HG03064 (cell line): ENCODE results near the gene FHIT.
"Not testable (repeated sequence)": the region's sequence is repeated elsewhere in the genome, so short reads cannot be mapped to it uniquely, and the experiment has no call there.

Experiments
- ATAC-seq: cut with Tn5 transposase; IDR thresholded peaks from one replicate; pipeline ENCODE4 v1.9.1; 2021; ENCODE audit warnings: low read depth; ENCODE audit not compliant: unreplicated experiment

Gene FHIT

GRCh38 chr3:60952055-60952454, 299.2 kb downstream of the FHIT start:
- no peak for ATAC-seq

- no peak for ATAC-seq
These were observed 302.1 kb downstream of the FHIT start for GRCh38 chr3:60949146-60949545.

DNA sequence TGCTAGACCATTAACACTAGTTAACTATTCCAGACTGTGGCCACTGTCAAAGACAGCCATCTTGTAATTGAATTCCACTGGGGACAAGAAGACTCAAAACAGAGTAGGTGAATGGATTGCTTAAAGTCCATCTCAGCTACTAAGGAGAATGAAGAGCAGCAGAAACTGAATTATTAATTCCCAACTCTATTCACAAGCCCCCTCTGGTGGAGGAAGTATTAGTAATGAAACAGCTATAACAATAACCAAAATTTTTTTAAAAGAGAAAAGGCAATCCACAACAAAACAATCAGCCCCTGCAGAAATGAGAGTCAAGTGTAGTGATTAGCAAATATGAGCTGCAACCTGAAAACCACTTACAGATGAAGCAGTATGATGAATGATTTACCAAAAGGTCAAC, 302.8 kb downstream of the FHIT start:
- no peak for ATAC-seq

- ATAC-seq: no peak
These were observed 315.5 kb downstream of the FHIT start for GRCh38 chr3:60935709-60936108.

DNA sequence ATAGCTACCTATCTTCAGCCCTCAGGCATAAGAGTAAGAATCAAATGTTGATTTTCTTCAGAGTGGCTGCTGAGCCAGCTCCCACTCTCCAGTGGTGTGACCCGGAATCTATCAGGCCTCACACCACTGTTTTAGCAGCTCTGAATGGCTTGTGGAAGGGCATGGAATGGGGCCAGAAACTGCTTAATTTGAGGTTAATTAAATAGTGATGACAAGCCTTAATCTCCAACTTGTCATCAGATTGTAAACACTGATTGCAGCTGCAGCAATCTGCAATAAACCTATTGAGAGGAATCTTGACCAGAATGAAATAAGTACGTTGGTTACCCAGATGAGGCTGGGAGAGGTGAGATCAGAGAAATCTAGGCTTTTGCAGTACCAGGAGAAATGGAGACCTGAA, 317.4 kb downstream of the FHIT start:
- ATAC-seq: no peak

DNA sequence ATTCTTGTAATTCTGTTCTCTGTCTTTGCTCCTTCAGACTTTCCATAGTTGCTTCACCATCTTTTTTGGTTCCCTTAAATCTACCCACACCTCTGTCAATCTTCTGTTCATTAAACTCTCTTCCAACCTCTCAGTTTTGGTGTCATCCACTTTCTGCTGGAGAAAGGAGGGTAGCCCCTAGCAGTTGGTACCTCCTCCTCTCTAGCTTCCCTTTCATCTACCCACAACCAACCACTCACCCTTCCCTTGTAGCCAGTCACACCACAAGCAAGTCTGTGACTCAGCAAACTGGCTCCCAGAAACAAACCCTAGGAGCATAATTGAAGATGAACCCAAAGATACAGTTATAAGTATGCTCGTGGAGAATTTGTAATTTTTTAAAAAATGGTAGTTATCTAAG, 318.6 kb downstream of the FHIT start:
- no peak for ATAC-seq

DNA sequence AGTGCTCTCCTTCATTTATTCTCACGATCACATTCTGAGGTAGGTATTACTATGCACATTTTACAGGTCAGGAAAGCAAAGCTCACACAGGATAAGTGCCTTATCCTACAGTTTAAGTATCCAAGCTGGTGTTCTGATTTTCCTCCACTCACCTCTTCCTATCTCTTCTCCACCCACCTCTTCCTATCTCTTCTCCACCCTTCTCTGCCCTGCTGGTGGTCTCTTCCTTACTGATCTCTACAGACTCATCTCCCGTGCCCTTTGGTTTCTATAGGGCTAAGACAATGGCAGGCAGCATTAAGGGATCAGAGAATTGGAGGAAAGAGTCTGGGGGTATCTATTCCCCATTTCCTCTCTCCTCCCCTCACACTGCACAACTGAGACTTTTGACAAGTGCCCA, 319.1 kb downstream of the FHIT start:
- ATAC-seq: no peak

- no peak for ATAC-seq
These were observed 319.8 kb downstream of the FHIT start for GRCh38 chr3:60931452-60931851.

GRCh38 chr3:60920519-60920918, 330.7 kb downstream of the FHIT start:
- ATAC-seq: no peak

DNA sequence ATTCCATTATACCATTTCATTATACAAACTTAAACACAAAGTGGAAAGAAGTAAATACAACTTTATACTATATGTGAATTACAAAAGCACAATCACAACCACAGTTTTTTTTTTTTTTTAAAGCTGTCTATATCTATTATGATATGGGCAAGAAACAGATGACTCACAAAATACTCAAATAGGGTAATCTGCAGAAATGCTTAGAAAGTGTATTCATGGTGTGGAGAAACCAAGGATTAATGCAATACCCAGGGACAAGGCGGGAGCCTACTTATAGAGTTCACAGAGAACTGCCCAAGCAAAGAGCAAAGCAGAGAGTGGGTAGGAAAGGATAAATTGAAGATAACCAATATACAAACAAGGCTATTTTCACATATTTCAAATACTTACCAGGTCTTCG, 332.0 kb downstream of the FHIT start:
- ATAC-seq: no peak

GRCh38 chr3:60917141-60917540, 334.1 kb downstream of the FHIT start:
- no peak for ATAC-seq

DNA sequence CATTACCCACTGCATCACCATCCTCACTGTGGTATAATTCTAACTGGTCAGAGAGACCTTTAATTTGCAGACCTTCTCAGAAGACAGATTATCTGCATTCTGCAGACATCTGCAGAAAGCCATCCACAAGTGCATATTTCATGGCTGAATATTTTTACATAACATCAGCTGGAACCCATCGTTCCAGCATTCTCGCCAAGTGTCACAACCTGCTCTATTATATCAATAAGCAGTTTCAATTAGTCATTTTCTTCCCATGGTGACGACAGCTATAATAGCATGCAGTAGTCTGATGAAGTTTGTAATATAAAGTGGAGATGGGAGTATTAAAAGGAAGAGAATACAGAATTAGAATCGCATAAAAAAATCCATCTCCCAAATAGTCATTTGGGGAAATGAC, 334.7 kb downstream of the FHIT start:
- no peak for ATAC-seq

DNA sequence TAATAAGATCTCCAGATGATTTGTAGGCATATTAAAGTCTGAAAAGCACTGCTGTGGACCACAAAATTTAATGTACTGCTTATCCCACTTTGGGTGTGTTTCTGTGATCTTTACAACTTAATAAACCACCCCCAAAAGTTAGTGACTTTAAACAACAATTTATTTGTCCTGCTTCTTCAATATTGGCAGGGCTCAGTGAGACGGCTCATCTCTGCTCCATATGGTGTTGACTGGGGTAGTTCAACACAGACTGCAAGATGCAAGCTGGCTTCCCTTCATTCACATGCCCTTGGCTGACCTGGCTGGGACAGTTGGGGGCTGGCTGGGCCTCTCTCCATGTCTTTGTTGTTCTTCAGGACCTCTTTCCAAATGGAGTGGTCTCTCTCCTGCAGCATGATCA, 337.8 kb downstream of the FHIT start:
- no peak for ATAC-seq

GRCh38 chr3:60912876-60913275, 338.4 kb downstream of the FHIT start:
- ATAC-seq: no peak

DNA sequence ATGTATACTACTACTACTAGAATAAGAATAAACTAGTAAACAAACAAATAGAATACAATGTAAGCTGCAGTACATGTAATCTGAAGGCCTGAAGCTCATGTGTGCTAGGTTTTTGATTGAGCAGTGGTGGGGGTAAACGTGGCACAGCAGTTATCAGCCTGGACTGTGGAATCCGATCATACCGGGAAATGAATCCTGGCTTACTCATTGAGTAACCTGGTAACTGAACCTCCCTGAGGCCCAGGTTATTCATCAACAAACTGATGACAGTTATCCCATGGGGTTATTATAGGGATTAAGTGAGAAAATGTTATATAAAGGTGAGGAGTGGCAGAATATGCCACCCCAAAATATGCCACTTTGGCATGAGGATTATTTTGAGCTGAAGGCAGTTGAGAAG, 339.1 kb downstream of the FHIT start:
- ATAC-seq: no peak

GRCh38 chr3:60909526-60909925, 341.7 kb downstream of the FHIT start:
- no peak for ATAC-seq

DNA sequence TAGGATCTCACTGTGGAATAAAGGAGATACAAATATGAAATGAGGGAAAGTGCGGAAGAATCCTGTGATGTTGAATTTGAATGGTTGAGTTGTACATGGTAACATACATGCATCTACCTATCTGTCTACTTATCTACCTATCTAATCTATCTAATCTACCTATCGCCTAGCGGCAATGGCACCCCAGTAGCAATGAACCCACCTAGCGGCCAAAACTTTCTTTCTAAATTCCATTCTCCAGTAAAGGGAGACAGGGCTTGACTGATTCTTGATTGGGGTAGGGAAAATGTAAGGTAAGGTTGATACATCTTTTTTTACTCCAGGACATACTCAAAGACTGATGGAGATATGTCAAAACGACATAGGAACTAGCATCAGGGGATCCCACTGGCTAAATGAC, 345.0 kb downstream of the FHIT start:
- ATAC-seq: no peak

DNA sequence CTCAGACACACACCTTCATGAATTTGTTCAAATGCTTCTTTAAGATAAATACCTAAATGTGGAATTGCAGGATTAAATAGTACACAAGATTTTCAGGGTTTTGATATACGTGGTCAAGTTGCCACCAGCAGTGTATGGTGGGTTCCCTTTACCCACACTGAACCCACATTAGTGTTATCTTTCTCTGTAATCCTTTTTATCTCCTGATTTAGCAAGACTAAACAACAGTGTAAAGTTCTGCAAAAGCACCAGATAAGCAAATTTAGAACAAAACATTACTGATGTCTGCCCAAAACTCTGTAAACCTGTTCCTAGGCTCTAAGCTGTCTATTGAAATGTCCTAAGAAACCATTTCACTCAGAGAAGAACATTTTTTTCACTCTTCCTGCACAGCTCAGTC, 352.9 kb downstream of the FHIT start:
- ATAC-seq: no peak

DNA sequence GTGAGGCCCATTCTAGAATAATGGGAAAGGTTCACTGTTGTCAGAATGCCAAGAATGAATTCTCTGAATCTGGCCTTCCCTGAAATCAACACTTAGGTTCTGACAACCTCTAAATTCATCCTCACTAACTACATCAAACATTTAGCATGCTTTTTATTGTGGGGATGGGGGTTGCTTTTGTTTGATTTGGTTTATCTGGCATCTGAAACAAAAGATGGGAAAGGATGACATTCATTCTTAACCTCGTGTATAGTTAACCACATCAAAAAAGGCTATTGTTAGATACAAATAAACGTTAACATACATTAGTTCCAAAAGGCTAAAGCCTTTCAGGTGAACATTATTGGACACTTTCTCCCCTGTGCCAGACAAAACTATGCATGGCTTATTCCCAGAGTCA, 357.3 kb downstream of the FHIT start:
- no peak for ATAC-seq

GRCh38 chr3:60890226-60890625, 361.0 kb downstream of the FHIT start:
- ATAC-seq: no peak

DNA sequence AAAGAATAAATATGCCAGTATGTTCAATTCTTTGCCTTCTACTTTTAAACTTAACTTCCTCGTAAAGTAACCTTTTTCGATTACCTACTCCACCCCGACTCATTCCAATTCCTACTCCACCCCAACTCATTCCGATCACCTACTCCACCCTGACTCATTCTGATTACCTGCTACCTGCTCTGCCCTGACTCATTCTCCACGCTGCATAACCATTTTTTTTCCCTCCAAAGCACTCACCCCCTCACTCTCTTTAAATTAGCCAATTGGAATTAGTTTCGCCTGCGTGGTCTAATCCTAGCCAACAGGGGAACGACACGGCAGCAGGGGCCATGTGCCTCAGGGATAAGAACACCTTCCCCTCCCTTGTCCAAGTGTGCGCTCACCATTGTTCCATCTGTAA, 362.3 kb downstream of the FHIT start:
- ATAC-seq: not testable (repeated sequence)

DNA sequence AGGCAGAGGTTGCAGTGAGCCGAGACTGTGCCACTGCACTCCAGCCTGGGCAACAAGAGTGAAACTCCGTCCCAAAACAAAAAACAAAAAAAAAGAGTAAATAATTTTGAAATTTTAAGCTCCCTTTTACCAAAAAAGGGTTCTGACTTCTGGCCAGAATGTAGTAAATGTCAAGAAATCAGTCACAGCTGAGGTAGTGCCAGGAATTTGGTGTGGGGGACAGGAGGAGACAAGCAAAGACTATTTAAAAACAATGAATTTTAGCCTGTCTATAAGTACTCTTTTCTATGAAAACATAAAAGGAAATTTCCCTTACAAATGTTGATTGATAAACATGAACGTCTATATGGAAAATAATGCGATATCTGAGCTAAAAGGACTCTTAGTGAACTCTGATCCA, 363.7 kb downstream of the FHIT start:
- no peak for ATAC-seq

DNA sequence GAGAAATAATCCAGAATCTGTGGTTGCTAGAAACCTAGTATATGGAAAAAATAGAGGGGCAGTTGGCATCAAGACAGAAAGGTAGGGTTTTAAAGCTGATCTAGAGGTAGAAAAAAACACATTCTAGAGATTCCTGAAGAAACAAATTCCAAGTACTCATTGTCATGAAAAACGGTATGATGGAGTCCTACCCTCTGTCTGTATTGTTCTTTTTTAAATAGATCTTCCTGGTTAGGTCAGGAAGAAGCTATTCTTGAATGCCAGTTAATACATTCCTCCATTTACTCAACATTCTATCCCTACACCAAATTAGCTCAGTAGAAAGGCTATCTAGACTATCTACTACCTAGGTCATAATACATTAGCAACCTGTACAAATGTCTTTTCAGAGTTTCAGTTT, 364.7 kb downstream of the FHIT start:
- no peak for ATAC-seq

GRCh38 chr3:60884005-60884404, 367.2 kb downstream of the FHIT start:
- ATAC-seq: no peak
